K562 (cell line): Measurements from ENCODE around the gene DHRS13. TPM values are rescaled to one million over a fixed set of nuclear protein-coding genes. Genes with fewer than 3 reads are reported as not detected.
A peak's percentile ranks its signal among the peaks of the same experiment; 100 is the strongest.

Experiments
- ARNT ChIP-seq, 2 experiments: fragments of 450-650 bp; IDR thresholded peaks; 2 replicates each; pipeline ENCODE4 v1.6.1; 2016; ENCODE audit warnings: mild to moderate bottlenecking in 1 of 2
- BDP1 ChIP-seq: IDR thresholded peaks from 3 replicates; pipeline ENCODE4 v1.6.1; 2011; ENCODE audit not compliant: insufficient read length, insufficient read depth
- EP400 ChIP-seq: fragments of 450-650 bp; IDR thresholded peaks from 2 replicates; pipeline ENCODE4 v1.6.1; 2017; ENCODE audit warnings: antibody characterized with exemption, mild to moderate bottlenecking, moderate library complexity
- FOXJ2 ChIP-seq: fragments of 200-800 bp; sonication (Bioruptor generic); IDR thresholded peaks from 2 replicates; pipeline ENCODE4 v1.6.1; 2016; ENCODE audit warnings: missing genetic modification characterization, missing compliant biosample characterization
- GTF2F1 ChIP-seq: IDR thresholded peaks from 2 replicates; pipeline ENCODE4 v1.6.1; 2011; ENCODE audit warnings: low read depth, low read length, improper control_type of control experiment
- HMG20B ChIP-seq: fragments of 250-450 bp; sonication (Bioruptor Pico); IDR thresholded peaks from 2 replicates; pipeline ENCODE4 v1.5.0; 2021; ENCODE audit warnings: mild to moderate bottlenecking
- MEF2D ChIP-seq: conservative IDR thresholded peaks from 2 replicates; pipeline ENCODE4 v1.6.1; 2016; ENCODE audit warnings: low read depth, missing genetic modification characterization, missing compliant biosample characterization
- PURB ChIP-seq: sonication (generic); formaldehyde crosslinking; IDR thresholded peaks from 2 replicates; pipeline ENCODE4 v1.9.0; 2021; ENCODE audit warnings: low read depth, mild to moderate bottlenecking, missing genetic modification reagents
- SIN3A ChIP-seq, 2 experiments: fragments of 150-350 bp in 1 of 2; IDR thresholded peaks; 2 replicates each; pipeline ENCODE4 v1.6.1; 2011 to 2016; ENCODE audit warnings: borderline replicate concordance in 2 of 2, low read depth in 2 of 2, low read length in 2 of 2, mild to moderate bottlenecking in 2 of 2, moderate library complexity in 2 of 2; ENCODE audit not compliant: control insufficient read depth in 1 of 2
- TBP ChIP-seq: optimal IDR thresholded peaks from 2 replicates; pipeline ENCODE3; 2011; ENCODE audit warnings: low read depth, low read length, improper control_type of control experiment
- ZFPM2 ChIP-seq: fragments of 250-450 bp; sonication (Bioruptor Pico); IDR thresholded peaks from 2 replicates; pipeline ENCODE4 v1.5.1; 2022; ENCODE audit warnings: mild to moderate bottlenecking
- ZFX ChIP-seq: sonication (generic); formaldehyde crosslinking; IDR thresholded peaks from 2 replicates; pipeline ENCODE4 v1.8.0; 2022; ENCODE audit warnings: mild to moderate bottlenecking, missing genetic modification reagents, moderate library complexity
- ZNF12 ChIP-seq: sonication (generic); formaldehyde crosslinking; IDR thresholded peaks from 2 replicates; pipeline ENCODE4 v1.4.0; 2020; ENCODE audit warnings: mild to moderate bottlenecking, missing genetic modification reagents
- ZNF24 ChIP-seq: fragments of 450-650 bp; IDR thresholded peaks from 2 replicates; pipeline ENCODE4 v1.6.1; 2016
- ZNF589 ChIP-seq: fragments of 200-800 bp; sonication (Bioruptor generic); IDR thresholded peaks from 2 replicates; pipeline ENCODE4 v1.6.1; 2016; ENCODE audit warnings: low read depth, missing genetic modification characterization, missing compliant biosample characterization
- ZNF766 ChIP-seq: fragments of 200-800 bp; sonication (Bioruptor generic); conservative IDR thresholded peaks from 2 replicates; pipeline ENCODE4 v1.6.1; 2016; ENCODE audit warnings: missing genetic modification characterization, missing compliant biosample characterization
- polyA plus RNA-seq, 8 experiments: library from polyadenylated mRNA; depleted of rRNA in 4 of 8; stranded (reverse) in 5 of 8; unstranded in 3 of 8; fragments of >200 nt; fragmentation: Nextera tagmentation in 2 of 8; fragmentation: Illumina TruSeq in 1 of 8; extraction: Ambion mirVana in 2 of 8; extraction: Trizol in 1 of 8; gene quantifications; 2 replicates each; pipeline versions ENCODE4 v1.2.1 to v1.2.3, GENCODE V29; 2011 to 2014; ENCODE audit warnings: inconsistent platforms in 1 of 8, missing spikeins in 1 of 8
- total RNA-seq, 7 experiments: library from RNA; depleted of rRNA in 6 of 7; stranded (reverse); fragments of >200 nt in 6 of 7; fragmentation: Illumina TruSeq in 2 of 7; extraction: Trizol in 2 of 7; gene quantifications; 2 replicates each; pipeline versions ENCODE4 v1.2.1 to v1.2.3, GENCODE V29; 2011 to 2021; ENCODE audit warnings: low replicate concordance in 1 of 7
- TF ChIP-seq, protein P1 (sequence below): IDR thresholded peaks from 2 replicates; pipeline ENCODE4 v1.6.1; 2014; ENCODE audit warnings: antibody characterized with exemption
- TF ChIP-seq, protein P2 (sequence below): fragments of 250-450 bp; sonication (Bioruptor Pico); IDR thresholded peaks from 2 replicates; pipeline ENCODE4 v1.5.0; 2021
- TF ChIP-seq, protein P3 (sequence below): fragments of 450-650 bp; formaldehyde crosslinking; IDR thresholded peaks from 2 replicates; pipeline ENCODE4 v1.4.0; 2022; ENCODE audit warnings: missing genetic modification characterization
- TF ChIP-seq, protein P4 (sequence below): fragments of 450-650 bp; formaldehyde crosslinking; IDR thresholded peaks from 2 replicates; pipeline ENCODE4 v1.4.0; 2020; ENCODE audit warnings: mild to moderate bottlenecking, mixed read lengths

The DHRS13 gene
- total and polyA plus RNA-seq, 9 of the 15 experiments (the other 6 are each of a cell fraction or from before 2014, with no cell fraction given) = 0.32 to 52.3 (median 34.3) TPM; not detected in 1

DNA sequence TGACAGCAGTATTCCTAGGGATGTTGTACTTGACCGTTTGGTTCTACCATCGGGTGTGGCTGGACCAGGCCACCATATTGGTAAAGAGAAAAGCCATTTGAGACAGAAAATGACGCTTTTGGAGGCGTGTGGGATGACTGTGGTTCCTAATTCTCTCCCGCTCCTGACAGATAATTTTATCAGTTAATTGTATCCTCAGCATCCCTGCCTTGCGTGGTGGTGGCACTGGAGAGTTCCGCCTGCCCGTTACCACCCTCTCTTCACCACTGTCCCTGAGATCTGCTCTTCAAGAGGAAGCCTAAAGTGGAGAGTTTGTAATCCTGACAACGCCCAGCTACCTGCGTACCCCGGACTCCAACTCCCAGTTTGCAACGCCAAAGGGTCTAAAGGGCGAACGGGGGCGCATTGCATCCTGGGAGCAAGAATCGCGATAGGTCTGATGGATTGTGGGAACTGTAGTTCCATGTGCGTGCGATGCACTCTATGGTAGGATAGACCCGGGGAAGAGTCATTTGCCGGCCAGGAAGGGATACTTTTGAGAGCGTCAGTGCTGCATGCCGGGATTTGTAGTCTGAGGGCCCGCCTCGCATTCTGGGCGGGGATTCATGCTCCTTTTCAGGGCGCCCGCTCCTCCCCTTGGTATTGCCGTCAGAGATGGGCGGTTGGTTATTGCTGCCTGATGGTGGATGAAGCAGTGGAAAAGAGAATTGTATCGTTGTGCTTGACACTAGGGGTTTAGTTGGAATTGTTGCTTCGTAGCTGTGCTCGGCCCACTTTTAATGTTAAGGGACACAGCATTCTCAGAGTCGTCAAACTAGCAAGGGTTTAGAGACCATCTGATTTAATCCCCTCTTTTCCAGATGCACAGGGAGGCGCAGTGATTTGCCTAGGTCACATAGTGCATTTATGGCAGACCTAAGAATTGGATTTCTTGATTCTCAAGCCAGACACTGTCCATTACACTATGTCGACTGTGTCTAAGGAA lies 49.4 kb upstream of the DHRS13 start (continued):
- no peak for TF ChIP-seq FOXJ2 (tag)
- TF ChIP-seq MEF2D (tag) = no peak; the same call in 1 of the 2 replicates
- peak; percentile 80 for TF ChIP-seq TBP
- TF ChIP-seq, protein P1, sequence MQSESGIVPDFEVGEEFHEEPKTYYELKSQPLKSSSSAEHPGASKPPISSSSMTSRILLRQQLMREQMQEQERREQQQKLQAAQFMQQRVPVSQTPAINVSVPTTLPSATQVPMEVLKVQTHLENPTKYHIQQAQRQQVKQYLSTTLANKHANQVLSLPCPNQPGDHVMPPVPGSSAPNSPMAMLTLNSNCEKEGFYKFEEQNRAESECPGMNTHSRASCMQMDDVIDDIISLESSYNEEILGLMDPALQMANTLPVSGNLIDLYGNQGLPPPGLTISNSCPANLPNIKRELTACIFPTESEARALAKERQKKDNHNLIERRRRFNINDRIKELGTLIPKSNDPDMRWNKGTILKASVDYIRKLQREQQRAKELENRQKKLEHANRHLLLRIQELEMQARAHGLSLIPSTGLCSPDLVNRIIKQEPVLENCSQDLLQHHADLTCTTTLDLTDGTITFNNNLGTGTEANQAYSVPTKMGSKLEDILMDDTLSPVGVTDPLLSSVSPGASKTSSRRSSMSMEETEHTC = no peak
- TF ChIP-seq BDP1 = no peak
- TF ChIP-seq ZNF12 (CRISPR knock-in tag) = no peak
- TF ChIP-seq, protein P2, sequence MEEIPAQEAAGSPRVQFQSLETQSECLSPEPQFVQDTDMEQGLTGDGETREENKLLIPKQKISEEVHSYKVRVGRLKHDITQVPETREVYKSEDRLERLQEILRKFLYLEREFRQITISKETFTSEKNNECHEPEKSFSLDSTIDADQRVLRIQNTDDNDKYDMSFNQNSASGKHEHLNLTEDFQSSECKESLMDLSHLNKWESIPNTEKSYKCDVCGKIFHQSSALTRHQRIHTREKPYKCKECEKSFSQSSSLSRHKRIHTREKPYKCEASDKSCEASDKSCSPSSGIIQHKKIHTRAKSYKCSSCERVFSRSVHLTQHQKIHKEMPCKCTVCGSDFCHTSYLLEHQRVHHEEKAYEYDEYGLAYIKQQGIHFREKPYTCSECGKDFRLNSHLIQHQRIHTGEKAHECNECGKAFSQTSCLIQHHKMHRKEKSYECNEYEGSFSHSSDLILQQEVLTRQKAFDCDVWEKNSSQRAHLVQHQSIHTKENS (CRISPR knock-in tag) = no peak
- TF ChIP-seq GTF2F1 = peak; percentile 23; the same call in 1 of the 2 replicates
- peak; percentile 77 for TF ChIP-seq EP400
- TF ChIP-seq, protein P3, sequence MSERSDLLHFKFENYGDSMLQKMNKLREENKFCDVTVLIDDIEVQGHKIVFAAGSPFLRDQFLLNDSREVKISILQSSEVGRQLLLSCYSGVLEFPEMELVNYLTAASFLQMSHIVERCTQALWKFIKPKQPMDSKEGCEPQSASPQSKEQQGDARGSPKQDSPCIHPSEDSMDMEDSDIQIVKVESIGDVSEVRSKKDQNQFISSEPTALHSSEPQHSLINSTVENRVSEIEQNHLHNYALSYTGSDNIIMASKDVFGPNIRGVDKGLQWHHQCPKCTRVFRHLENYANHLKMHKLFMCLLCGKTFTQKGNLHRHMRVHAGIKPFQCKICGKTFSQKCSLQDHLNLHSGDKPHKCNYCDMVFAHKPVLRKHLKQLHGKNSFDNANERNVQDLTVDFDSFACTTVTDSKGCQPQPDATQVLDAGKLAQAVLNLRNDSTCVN (CRISPR knock-in tag) = no peak
- 0 out of 2 replicates have a peak, but pooled peaks have one; percentile 74 for TF ChIP-seq ZFPM2 (CRISPR knock-in tag)
- peak; percentile 88 for TF ChIP-seq ZFX
- no peak for TF ChIP-seq PURB (CRISPR knock-in tag)
- TF ChIP-seq ZNF24 = no peak
- TF ChIP-seq SIN3A (IDR thresholded peaks at IDR 0.05; ENCODE audit: borderline replicate concordance in 2 of 2, control insufficient read depth in 1 of 2, low read depth in 2 of 2, low read length in 2 of 2) = peak; percentile 21 to 77; a peak in 2 of 4 replicates
- TF ChIP-seq, protein P4, sequence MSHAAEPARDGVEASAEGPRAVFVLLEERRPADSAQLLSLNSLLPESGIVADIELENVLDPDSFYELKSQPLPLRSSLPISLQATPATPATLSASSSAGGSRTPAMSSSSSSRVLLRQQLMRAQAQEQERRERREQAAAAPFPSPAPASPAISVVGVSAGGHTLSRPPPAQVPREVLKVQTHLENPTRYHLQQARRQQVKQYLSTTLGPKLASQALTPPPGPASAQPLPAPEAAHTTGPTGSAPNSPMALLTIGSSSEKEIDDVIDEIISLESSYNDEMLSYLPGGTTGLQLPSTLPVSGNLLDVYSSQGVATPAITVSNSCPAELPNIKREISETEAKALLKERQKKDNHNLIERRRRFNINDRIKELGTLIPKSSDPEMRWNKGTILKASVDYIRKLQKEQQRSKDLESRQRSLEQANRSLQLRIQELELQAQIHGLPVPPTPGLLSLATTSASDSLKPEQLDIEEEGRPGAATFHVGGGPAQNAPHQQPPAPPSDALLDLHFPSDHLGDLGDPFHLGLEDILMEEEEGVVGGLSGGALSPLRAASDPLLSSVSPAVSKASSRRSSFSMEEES (CRISPR knock-in tag) = no peak
- peak; percentile 65 to 66; a peak in 2 of 4 replicates for TF ChIP-seq ARNT (IDR thresholded peaks at IDR 0.05)
- TF ChIP-seq HMG20B = no peak
- TF ChIP-seq ZNF766 = peak; percentile 98
- peak; percentile 91; the same call in 1 of the 2 replicates for TF ChIP-seq ZNF589 (CRISPR knock-in tag)
